ENCODE results near the gene TRPM3. TPM values are rescaled to one million over a fixed set of nuclear protein-coding genes. Genes with fewer than 3 reads are reported as not detected.

Gene TRPM3
- total RNA-seq, 4 donors from 2014 or later = 0.27 to 1.2 (median 0.47) TPM; not detected in 1

GRCh38 chr9:70529833-70530232 lies 591.6 kb downstream of the TRPM3 start:
- Histone ChIP-seq H3K27ac (no peak overlapping the region), H3K4me1 (peaks cover 0 to 8% (median 0%) of the 10 kb centered on the region in 3 donors), H3K4me3 (no peak overlapping the region), H3K9me3 (no peaks in the 10 kb centered on the region), H3K36me3 (no peaks in the 10 kb centered on the region), H3K27me3 (no peaks in the 10 kb centered on the region)
- 77 to 88% methylated on average over 5 to 7 of the region's 7 CpGs for WGBS, 2 donors (ENCODE audit: low coverage in 1 of 2)
- no peak for ATAC-seq
- TF ChIP-seq POLR2AphosphoS5 (IDR thresholded peaks at IDR 0.05) (no peak), EP300 (IDR thresholded peaks at IDR 0.05) (no peak), POLR2A (IDR thresholded peaks at IDR 0.05) (no peak)
- TF ChIP-seq, protein P1, sequence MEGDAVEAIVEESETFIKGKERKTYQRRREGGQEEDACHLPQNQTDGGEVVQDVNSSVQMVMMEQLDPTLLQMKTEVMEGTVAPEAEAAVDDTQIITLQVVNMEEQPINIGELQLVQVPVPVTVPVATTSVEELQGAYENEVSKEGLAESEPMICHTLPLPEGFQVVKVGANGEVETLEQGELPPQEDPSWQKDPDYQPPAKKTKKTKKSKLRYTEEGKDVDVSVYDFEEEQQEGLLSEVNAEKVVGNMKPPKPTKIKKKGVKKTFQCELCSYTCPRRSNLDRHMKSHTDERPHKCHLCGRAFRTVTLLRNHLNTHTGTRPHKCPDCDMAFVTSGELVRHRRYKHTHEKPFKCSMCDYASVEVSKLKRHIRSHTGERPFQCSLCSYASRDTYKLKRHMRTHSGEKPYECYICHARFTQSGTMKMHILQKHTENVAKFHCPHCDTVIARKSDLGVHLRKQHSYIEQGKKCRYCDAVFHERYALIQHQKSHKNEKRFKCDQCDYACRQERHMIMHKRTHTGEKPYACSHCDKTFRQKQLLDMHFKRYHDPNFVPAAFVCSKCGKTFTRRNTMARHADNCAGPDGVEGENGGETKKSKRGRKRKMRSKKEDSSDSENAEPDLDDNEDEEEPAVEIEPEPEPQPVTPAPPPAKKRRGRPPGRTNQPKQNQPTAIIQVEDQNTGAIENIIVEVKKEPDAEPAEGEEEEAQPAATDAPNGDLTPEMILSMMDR (IDR thresholded peaks at IDR 0.05) = no peak

DNA sequence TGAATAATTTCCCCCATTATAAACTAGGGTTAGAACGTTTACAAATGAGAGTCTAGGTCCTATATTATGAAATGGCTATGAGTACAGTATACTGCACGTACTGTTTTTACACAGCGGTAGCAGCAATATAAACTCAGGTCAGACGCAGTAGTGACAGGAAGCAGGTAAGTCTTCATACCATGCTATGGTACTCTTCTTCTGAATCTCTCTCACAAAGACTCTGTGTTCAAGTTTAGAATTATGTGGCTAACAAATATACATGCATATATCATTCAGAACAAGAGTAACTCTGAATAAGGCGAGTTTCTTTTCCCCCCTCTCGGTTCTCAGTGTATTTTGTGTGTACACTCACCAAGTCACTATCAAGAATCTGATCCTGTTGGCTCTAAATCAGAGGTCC lies 592.0 kb downstream of the TRPM3 start:
- H3K4me1 ChIP-seq = peaks cover 0 to 8% (median 0%) of the 10 kb centered on the region in 3 donors
- ATAC-seq = no peak
- H3K9me3 ChIP-seq = no peaks in the 10 kb centered on the region

DNA sequence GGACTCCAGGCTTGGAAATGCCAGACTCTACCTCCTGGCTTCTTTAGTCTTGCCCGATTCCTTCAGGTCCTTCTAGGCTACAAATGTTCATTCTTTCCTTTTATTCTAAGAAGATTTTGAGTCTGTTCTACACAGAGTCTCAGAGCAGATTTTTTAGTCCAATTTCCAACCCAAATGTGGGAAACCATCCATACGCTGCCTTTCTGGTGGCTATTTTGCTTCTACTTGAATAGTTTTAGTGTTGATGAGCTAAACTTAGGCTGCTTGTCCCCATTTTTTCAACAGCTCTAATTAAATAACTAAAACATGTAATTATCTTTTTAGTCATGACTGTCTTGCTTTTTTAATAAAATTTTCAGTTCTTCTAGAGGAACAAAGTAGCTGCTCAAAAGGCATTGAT lies 594.5 kb downstream of the TRPM3 start:
- no peaks in the 10 kb centered on the region for H3K9me3 ChIP-seq
- WGBS, 2 donors (ENCODE audit: low coverage in 1 of 2) = 87 to 95% methylated on average over 2 of the region's 2 CpGs
- H3K27ac ChIP-seq = no peak overlapping the region
- no peak for ATAC-seq
- H3K36me3 ChIP-seq = no peaks in the 10 kb centered on the region
- H3K4me1 ChIP-seq = peaks cover 0 to 8% (median 0%) of the 10 kb centered on the region in 3 donors
- TF ChIP-seq POLR2A (IDR thresholded peaks at IDR 0.05) (no peak), EP300 (IDR thresholded peaks at IDR 0.05) (no peak), POLR2AphosphoS5 (IDR thresholded peaks at IDR 0.05) (no peak)
- TF ChIP-seq, protein P1 (IDR thresholded peaks at IDR 0.05) = no peak
- H3K27me3 ChIP-seq = no peaks in the 10 kb centered on the region
- H3K4me3 ChIP-seq = no peak overlapping the region

More for the DNA sequence above, 592.0 kb downstream of the TRPM3 start:
- Histone ChIP-seq H3K27me3 (no peaks in the 10 kb centered on the region), H3K4me3 (no peak overlapping the region), H3K36me3 (no peaks in the 10 kb centered on the region), H3K27ac (no peak overlapping the region)
- TF ChIP-seq POLR2A (IDR thresholded peaks at IDR 0.05) (no peak), POLR2AphosphoS5 (IDR thresholded peaks at IDR 0.05) (no peak), EP300 (IDR thresholded peaks at IDR 0.05) (no peak)
- TF ChIP-seq, protein P1 (IDR thresholded peaks at IDR 0.05) = no peak
- 94 to 95% methylated on average over 6 of the region's 6 CpGs for WGBS, 2 donors (ENCODE audit: low coverage in 1 of 2)

DNA sequence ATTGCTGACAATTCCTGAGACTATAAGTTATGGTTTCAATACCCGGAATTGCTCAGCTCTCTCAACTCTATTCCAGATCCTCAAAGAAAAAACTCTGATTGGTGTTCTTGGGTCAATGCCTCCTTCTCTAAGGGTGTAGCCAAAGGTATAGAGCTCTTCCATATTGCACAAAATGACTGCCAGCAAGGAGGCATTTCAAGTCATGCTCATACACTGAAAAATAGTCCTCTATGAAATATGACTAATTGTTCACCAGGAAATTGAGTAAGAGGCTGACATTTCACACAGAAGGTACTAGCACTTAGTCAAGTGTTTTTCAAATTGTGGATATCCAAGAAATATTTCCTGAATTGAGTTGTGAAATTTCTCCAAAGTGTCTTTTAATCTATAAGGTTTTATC lies 595.9 kb downstream of the TRPM3 start:
- no peak for TF ChIP-seq EP300 (IDR thresholded peaks at IDR 0.05)
- TF ChIP-seq, protein P1 (IDR thresholded peaks at IDR 0.05) = no peak
- no peak for TF ChIP-seq POLR2A (IDR thresholded peaks at IDR 0.05)
- no peak for TF ChIP-seq POLR2AphosphoS5 (IDR thresholded peaks at IDR 0.05)
- Histone ChIP-seq H3K27me3 (no peaks in the 10 kb centered on the region), H3K4me1 (no peaks in the 10 kb centered on the region), H3K36me3 (no peaks in the 10 kb centered on the region), H3K9me3 (no peaks in the 10 kb centered on the region), H3K27ac (no peak overlapping the region), H3K4me3 (no peak overlapping the region)
- 94% methylated on average over 1 of the region's 1 CpG; no CpG with 5 or more reads in 1 of the 2 donors for WGBS, 2 donors (ENCODE audit: low coverage in 1 of 2)
- no peak for ATAC-seq

GRCh38 chr9:70519912-70520724 lies 601.3 kb downstream of the TRPM3 start:
- Histone ChIP-seq H3K4me1 (no peaks in the 10 kb centered on the region), H3K27ac (no peak overlapping the region), H3K4me3 (no peak overlapping the region), H3K27me3 (no peaks in the 10 kb centered on the region), H3K36me3 (no peaks in the 10 kb centered on the region), H3K9me3 (no peaks in the 10 kb centered on the region)
- TF ChIP-seq EP300 (IDR thresholded peaks at IDR 0.05) (no peak), POLR2AphosphoS5 (IDR thresholded peaks at IDR 0.05) (no peak)
- TF ChIP-seq, protein P1 (IDR thresholded peaks at IDR 0.05) = no peak
- ATAC-seq = no peak
- 72 to 74% methylated on average over 10 to 11 of the region's 11 CpGs for WGBS, 2 donors (ENCODE audit: low coverage in 1 of 2)
